CD4-positive, alpha-beta T cell treated with Interleukin-4 for 1 hour (primary cell): Measurements from ENCODE around the gene DMBT1.
"Not testable (repeated sequence)": the region's sequence is repeated elsewhere in the genome, so short reads cannot be mapped to it uniquely, and the experiment has no call there.

Experiments
- DNase-seq, 2 donors: peaks; one replicate each; pipeline ENCODE4 v3.0.0-alpha.2; 2020 to 2022

Gene DMBT1

GRCh38 chr10:122549636-122550035 lies 10.9 kb upstream of the DMBT1 start:
- DNase-seq, result no peak

- DNase-seq, result no peak
Measured at GRCh38 chr10:122550427-122550826, 10.1 kb upstream of the DMBT1 start.

- no peak for DNase-seq
Measured at GRCh38 chr10:122550983-122551382, 9.6 kb upstream of the DMBT1 start.

GRCh38 chr10:122551450-122551849 lies 9.1 kb upstream of the DMBT1 start:
- DNase-seq, result peak; percentile 49 to 57

GRCh38 chr10:122553341-122553740 lies 7.2 kb upstream of the DMBT1 start:
- DNase-seq, result no peak

- no peak for DNase-seq
Measured at GRCh38 chr10:122554131-122555036, 6.2 kb upstream of the DMBT1 start.

GRCh38 chr10:122555442-122555841 lies 5.1 kb upstream of the DMBT1 start:
- DNase-seq, result no peak

- DNase-seq, result no peak
Measured at GRCh38 chr10:122557516-122557915, 3.0 kb upstream of the DMBT1 start.

GRCh38 chr10:122558452-122558851 lies 2.1 kb upstream of the DMBT1 start:
- peak in 1 of 2 donors; percentile 35 for DNase-seq

GRCh38 chr10:122559228-122559627 lies 1.3 kb upstream of the DMBT1 start:
- DNase-seq, result no peak

GRCh38 chr10:122561212-122561611 lies 658 bp downstream of the DMBT1 start:
- no peak for DNase-seq

- no peak for DNase-seq
Measured at GRCh38 chr10:122561792-122562191, 1.2 kb downstream of the DMBT1 start.

- DNase-seq, result no peak
Measured at GRCh38 chr10:122564980-122565379, 4.4 kb downstream of the DMBT1 start.

GRCh38 chr10:122565766-122566206 lies 5.2 kb downstream of the DMBT1 start:
- DNase-seq, result peak; percentile 62 to 73

GRCh38 chr10:122566632-122567031 lies 6.1 kb downstream of the DMBT1 start:
- no peak for DNase-seq

- DNase-seq, result no peak
Measured at GRCh38 chr10:122567056-122567660, 6.6 kb downstream of the DMBT1 start.

GRCh38 chr10:122568551-122568950 lies 8.0 kb downstream of the DMBT1 start:
- DNase-seq, result no peak

- DNase-seq, result no peak
Measured at GRCh38 chr10:122570920-122571319, 10.4 kb downstream of the DMBT1 start.

GRCh38 chr10:122571892-122572291 lies 11.3 kb downstream of the DMBT1 start:
- no peak for DNase-seq

GRCh38 chr10:122575776-122576175 lies 15.2 kb downstream of the DMBT1 start:
- no peak for DNase-seq

- no peak for DNase-seq
Measured at GRCh38 chr10:122576291-122576690, 15.7 kb downstream of the DMBT1 start.

- DNase-seq, result no peak
Measured at GRCh38 chr10:122577311-122577885, 16.8 kb downstream of the DMBT1 start.

GRCh38 chr10:122586070-122586469 lies 25.5 kb downstream of the DMBT1 start:
- DNase-seq, result not testable (repeated sequence)
